RWPE2 (cell line): ENCODE measurements around the gene FAM25G.
A peak's percentile ranks its signal among the peaks of the same experiment; 100 is the strongest.

Experiments
- ATAC-seq: fragments of 200-7000 bp; cut with Tn5 transposase; 3 replicates; pipeline ENCODE4 v1.9.1; 2021; ENCODE audit warnings: low read depth
- DNase-seq: peaks from one replicate; pipeline ENCODE4 v3.0.0-alpha.2; 2020; ENCODE audit warnings: low spot score
- H3K27ac ChIP-seq: fragments of 450-650 bp; 2 replicates; pipeline ENCODE4 v1.5.1; 2017; ENCODE audit warnings: mild to moderate bottlenecking; ENCODE audit not compliant: poor library complexity, severe bottlenecking
- H3K27me3 ChIP-seq: fragments of 250-450 bp; sonication (Bioruptor Pico); 2 replicates; pipeline ENCODE4 v1.5.1; 2021; ENCODE audit warnings: mild to moderate bottlenecking, moderate library complexity; ENCODE audit not compliant: insufficient read depth, poor library complexity, severe bottlenecking
- H3K36me3 ChIP-seq: fragments of 250-450 bp; sonication (Bioruptor Pico); 2 replicates; pipeline ENCODE4 v1.5.1; 2020; ENCODE audit warnings: low read depth, mild to moderate bottlenecking, moderate library complexity
- H3K4me1 ChIP-seq: fragments of 250-450 bp; sonication (Bioruptor Pico); 2 replicates; pipeline ENCODE4 v1.5.1; 2021; ENCODE audit warnings: mild to moderate bottlenecking, moderate library complexity; ENCODE audit not compliant: insufficient read depth, poor library complexity, severe bottlenecking
- H3K4me3 ChIP-seq: fragments of 250-450 bp; sonication (Bioruptor Pico); 2 replicates; pipeline ENCODE4 v1.5.1; 2021; ENCODE audit warnings: mild to moderate bottlenecking, moderate library complexity; ENCODE audit not compliant: severe bottlenecking
- H3K9me3 ChIP-seq: fragments of 250-450 bp; sonication (Bioruptor Pico); 2 replicates; pipeline ENCODE4 v1.5.1; 2021; ENCODE audit warnings: mild to moderate bottlenecking, moderate library complexity; ENCODE audit not compliant: severe bottlenecking
- TF ChIP-seq, protein P1 (sequence below): fragments of 450-650 bp; IDR thresholded peaks from one replicate; pipeline ENCODE4 v1.5.1; 2017; ENCODE audit warnings: mild to moderate bottlenecking, moderate library complexity; ENCODE audit not compliant: poor library complexity, severe bottlenecking

FAM25G gene

DNA sequence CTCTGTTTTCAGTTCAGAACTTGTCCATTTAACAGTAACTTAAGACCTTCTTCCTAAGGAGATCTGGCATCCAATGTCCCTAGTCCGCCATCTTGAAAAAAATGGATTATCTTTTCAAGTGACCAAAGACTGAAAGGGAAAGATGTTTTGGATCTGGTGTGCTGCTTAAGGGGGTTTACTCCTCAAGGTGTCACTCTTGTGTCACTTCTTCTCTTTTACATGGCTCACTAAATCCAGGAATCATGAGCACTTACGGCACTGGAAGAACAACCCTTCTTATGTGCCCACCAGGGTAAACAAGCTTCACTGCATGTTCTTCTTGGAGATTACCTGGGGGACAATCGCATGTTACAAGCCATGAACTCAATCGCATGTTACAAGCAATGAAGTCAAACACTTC, 51.3 kb downstream of the FAM25G start:
- H3K4me3 ChIP-seq: no peak overlapping the region
- no peaks in the 10 kb centered on the region for H3K4me1 ChIP-seq
- ATAC-seq (no peak), DNase-seq (no peak)
- H3K9me3 ChIP-seq: no peaks in the 10 kb centered on the region
- H3K36me3 ChIP-seq: no peaks in the 10 kb centered on the region
- H3K27ac ChIP-seq: no peak overlapping the region
- no peaks in the 10 kb centered on the region for H3K27me3 ChIP-seq
- TF ChIP-seq, protein P1, sequence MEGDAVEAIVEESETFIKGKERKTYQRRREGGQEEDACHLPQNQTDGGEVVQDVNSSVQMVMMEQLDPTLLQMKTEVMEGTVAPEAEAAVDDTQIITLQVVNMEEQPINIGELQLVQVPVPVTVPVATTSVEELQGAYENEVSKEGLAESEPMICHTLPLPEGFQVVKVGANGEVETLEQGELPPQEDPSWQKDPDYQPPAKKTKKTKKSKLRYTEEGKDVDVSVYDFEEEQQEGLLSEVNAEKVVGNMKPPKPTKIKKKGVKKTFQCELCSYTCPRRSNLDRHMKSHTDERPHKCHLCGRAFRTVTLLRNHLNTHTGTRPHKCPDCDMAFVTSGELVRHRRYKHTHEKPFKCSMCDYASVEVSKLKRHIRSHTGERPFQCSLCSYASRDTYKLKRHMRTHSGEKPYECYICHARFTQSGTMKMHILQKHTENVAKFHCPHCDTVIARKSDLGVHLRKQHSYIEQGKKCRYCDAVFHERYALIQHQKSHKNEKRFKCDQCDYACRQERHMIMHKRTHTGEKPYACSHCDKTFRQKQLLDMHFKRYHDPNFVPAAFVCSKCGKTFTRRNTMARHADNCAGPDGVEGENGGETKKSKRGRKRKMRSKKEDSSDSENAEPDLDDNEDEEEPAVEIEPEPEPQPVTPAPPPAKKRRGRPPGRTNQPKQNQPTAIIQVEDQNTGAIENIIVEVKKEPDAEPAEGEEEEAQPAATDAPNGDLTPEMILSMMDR: no peak

DNA sequence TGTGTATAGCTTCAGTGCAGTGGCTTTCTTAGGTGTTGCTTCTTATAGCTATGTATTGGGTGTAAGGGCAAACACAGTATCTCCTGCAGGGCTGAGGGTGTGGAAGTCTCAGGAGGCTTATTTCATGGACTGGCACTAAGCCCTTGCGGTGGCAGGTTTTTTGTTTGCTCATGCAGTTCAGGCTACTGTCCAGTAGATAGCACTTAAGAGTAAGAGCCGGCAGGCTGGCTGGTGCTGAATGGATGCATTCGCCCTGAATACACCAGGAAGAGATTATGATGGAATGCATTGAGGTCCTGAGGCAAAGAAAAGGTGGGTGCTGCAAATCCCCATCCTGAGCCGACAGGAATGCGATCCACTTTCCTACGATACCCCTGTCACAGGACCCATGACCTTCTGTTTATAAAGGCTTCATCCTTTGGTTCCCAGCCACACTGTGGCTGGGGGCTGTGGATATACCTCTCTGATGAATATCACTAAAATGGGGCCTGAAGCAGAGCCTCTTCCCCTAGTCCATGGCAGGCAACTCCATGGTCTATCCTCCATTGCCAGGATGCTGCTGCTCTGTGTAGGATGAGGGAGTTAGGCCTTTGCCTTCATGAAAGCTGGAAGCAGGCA, 52.5 kb downstream of the FAM25G start:
- H3K9me3 ChIP-seq: peaks cover 5% of the 10 kb centered on the region
- TF ChIP-seq, protein P1: peak; percentile 71
- ATAC-seq (peak; percentile 85), DNase-seq (peak; percentile 51)
- no peaks in the 10 kb centered on the region for H3K27me3 ChIP-seq
- H3K27ac ChIP-seq: no peak overlapping the region
- no peaks in the 10 kb centered on the region for H3K4me1 ChIP-seq
- no peak overlapping the region for H3K4me3 ChIP-seq
- H3K36me3 ChIP-seq: no peaks in the 10 kb centered on the region
